Mesothelial cell of epicardium (in vitro differentiated cells): Measurements from ENCODE around the gene TP73. TPM values are rescaled to one million over a fixed set of nuclear protein-coding genes. Genes with fewer than 3 reads are reported as not detected.

ENCODE experiments used
- DNase-seq, 2 experiments: peaks; one replicate each; pipeline ENCODE4 v3.0.0; 2021; ENCODE audit warnings: low spot score in 2 of 2; ENCODE audit not compliant: unreplicated experiment in 2 of 2
- H3K27ac Mint-ChIP-seq: 2 replicates; pipeline ENCODE4 v1.8.0; 2021; ENCODE audit warnings: mixed read lengths
- H3K27me3 Mint-ChIP-seq: 2 replicates; pipeline ENCODE4 v1.8.0; 2021; ENCODE audit warnings: low read depth, mixed read lengths
- H3K36me3 Mint-ChIP-seq: 2 replicates; pipeline ENCODE4 v1.8.0; 2021; ENCODE audit warnings: mixed read lengths
- H3K4me1 Mint-ChIP-seq: 2 replicates; pipeline ENCODE4 v1.8.0; 2021; ENCODE audit warnings: mixed read lengths
- H3K4me3 Mint-ChIP-seq: 2 replicates; pipeline ENCODE4 v1.8.0; 2021; ENCODE audit warnings: mild to moderate bottlenecking, moderate library complexity, mixed read lengths
- H3K9me3 Mint-ChIP-seq: 2 replicates; pipeline ENCODE4 v1.8.0; 2021; ENCODE audit warnings: mixed read lengths
- CTCF ChIP-seq: fragments of 200-600 bp; sonication (generic); IDR thresholded peaks from one replicate; pipeline ENCODE4 v1.5.0; 2021; ENCODE audit warnings: antibody characterized with exemption; ENCODE audit not compliant: unreplicated experiment
- total RNA-seq: library from RNA; stranded (reverse); gene quantifications from 3 replicates; pipeline ENCODE4 v1.2.1, GENCODE V29; 2021

TP73 gene
- total RNA-seq, 1 donor from 2014 or later: 1.4 TPM

GRCh38 chr1:3762873-3763228 is 110.5 kb downstream of the TP73 start:
- H3K4me1 Mint-ChIP-seq: no peaks in the 10 kb centered on the region
- no peak overlapping the region for H3K4me3 Mint-ChIP-seq
- H3K27ac Mint-ChIP-seq: no peak overlapping the region
- H3K36me3 Mint-ChIP-seq: no peaks in the 10 kb centered on the region
- peaks cover 52% of the 10 kb centered on the region for H3K27me3 Mint-ChIP-seq
- DNase-seq: no peak
- TF ChIP-seq CTCF: no peak
- peaks cover 24% of the 10 kb centered on the region for H3K9me3 Mint-ChIP-seq

- Mint-ChIP-seq H3K4me3 (no peak overlapping the region), H3K9me3 (peaks cover 24% of the 10 kb centered on the region), H3K27me3 (peaks cover 49% of the 10 kb centered on the region), H3K27ac (no peak overlapping the region), H3K4me1 (no peaks in the 10 kb centered on the region), H3K36me3 (no peaks in the 10 kb centered on the region)
- TF ChIP-seq CTCF: no peak
- DNase-seq: no peak
Measured at GRCh38 chr1:3763351-3764125, 111.2 kb downstream of the TP73 start.

GRCh38 chr1:3767328-3767925 is 115.1 kb downstream of the TP73 start:
- Mint-ChIP-seq H3K9me3 (peaks cover 14% of the 10 kb centered on the region), H3K36me3 (no peaks in the 10 kb centered on the region), H3K27me3 (peaks cover 26% of the 10 kb centered on the region), H3K27ac (no peak overlapping the region), H3K4me1 (peaks cover 6% of the 10 kb centered on the region), H3K4me3 (no peak overlapping the region)
- TF ChIP-seq CTCF: no peak
- no peak for DNase-seq

GRCh38 chr1:3768811-3769390 is 116.6 kb downstream of the TP73 start:
- Mint-ChIP-seq H3K4me3 (no peak overlapping the region), H3K4me1 (peaks cover 12% of the 10 kb centered on the region), H3K27ac (no peak overlapping the region), H3K9me3 (peaks cover 14% of the 10 kb centered on the region), H3K27me3 (peaks cover 24% of the 10 kb centered on the region), H3K36me3 (no peaks in the 10 kb centered on the region)
- TF ChIP-seq CTCF: no peak
- DNase-seq: no peak

- H3K27ac Mint-ChIP-seq: no peak overlapping the region
- no peak for DNase-seq
- no peaks in the 10 kb centered on the region for H3K36me3 Mint-ChIP-seq
- peaks cover 13% of the 10 kb centered on the region for H3K27me3 Mint-ChIP-seq
- peaks cover 15% of the 10 kb centered on the region for H3K4me1 Mint-ChIP-seq
- no peak for TF ChIP-seq CTCF
- H3K9me3 Mint-ChIP-seq: peaks cover 9% of the 10 kb centered on the region
- peak overlapping the region; percentile 61 for H3K4me3 Mint-ChIP-seq
Measured at GRCh38 chr1:3770047-3770765, 117.9 kb downstream of the TP73 start.
